Stimulated activated CD4-positive, alpha-beta T cell treated with anti-CD3 and anti-CD28 coated beads, Interleukin-12 subunit alpha, Interleukin-12 subunit beta, amount 100 ng/mL, for 24 hours (primary cell): Measurements from ENCODE around the gene JAKMIP3.
"Not testable (repeated sequence)": the region's sequence is repeated elsewhere in the genome, so short reads cannot be mapped to it uniquely, and the experiment has no call there.

Experiments used
- DNase-seq, 2 experiments: peaks; one replicate each; pipeline ENCODE4 v3.0.0-alpha.2; 2020; ENCODE audit warnings: low read depth in 2 of 2

The JAKMIP3 gene

GRCh38 chr10:132064082-132064755 lies 1.5 kb upstream of the JAKMIP3 start:
- no peak for DNase-seq

- no peak for DNase-seq
Measured at GRCh38 chr10:132064771-132065437, 842 bp upstream of the JAKMIP3 start.

GRCh38 chr10:132066186-132066585 lies 440 bp downstream of the JAKMIP3 start:
- no peak for DNase-seq

- DNase-seq, result no peak
Measured at GRCh38 chr10:132066812-132067211, 1.1 kb downstream of the JAKMIP3 start.

- DNase-seq, result no peak
Measured at GRCh38 chr10:132068431-132069121, 2.8 kb downstream of the JAKMIP3 start.

- no peak for DNase-seq
Measured at GRCh38 chr10:132069122-132069848, 3.5 kb downstream of the JAKMIP3 start.

- DNase-seq, result no peak
Measured at GRCh38 chr10:132069849-132070182, 4.1 kb downstream of the JAKMIP3 start.

GRCh38 chr10:132070724-132071123 lies 5.0 kb downstream of the JAKMIP3 start:
- no peak for DNase-seq

GRCh38 chr10:132071667-132072066 lies 5.9 kb downstream of the JAKMIP3 start:
- no peak for DNase-seq

GRCh38 chr10:132075909-132076577 lies 10.3 kb downstream of the JAKMIP3 start:
- DNase-seq, result no peak

- DNase-seq, result no peak
Measured at GRCh38 chr10:132076578-132077081, 10.9 kb downstream of the JAKMIP3 start.

GRCh38 chr10:132077091-132077490 lies 11.3 kb downstream of the JAKMIP3 start:
- DNase-seq, result no peak

GRCh38 chr10:132078746-132079345 lies 13.1 kb downstream of the JAKMIP3 start:
- no peak for DNase-seq

GRCh38 chr10:132084384-132084783 lies 18.6 kb downstream of the JAKMIP3 start:
- DNase-seq, result not testable (repeated sequence)

- not testable (repeated sequence) for DNase-seq
Measured at GRCh38 chr10:132093236-132093635, 27.5 kb downstream of the JAKMIP3 start.

GRCh38 chr10:132094581-132095234 lies 29.0 kb downstream of the JAKMIP3 start:
- no peak for DNase-seq

- DNase-seq, result no peak
Measured at GRCh38 chr10:132095403-132096113, 29.8 kb downstream of the JAKMIP3 start.

GRCh38 chr10:132096223-132096622 lies 30.5 kb downstream of the JAKMIP3 start:
- no peak for DNase-seq

- no peak for DNase-seq
Measured at GRCh38 chr10:132096863-132097478, 31.2 kb downstream of the JAKMIP3 start.
